H9 (cell line): Measurements from ENCODE around the gene GALNT9. TPM values are rescaled to one million over a fixed set of nuclear protein-coding genes. Genes with fewer than 3 reads are reported as not detected.

Experiments used
- DNase-seq: peaks from one replicate; pipeline ENCODE4 v3.0.0-alpha.2; 2017
- H2AFZ ChIP-seq: one replicate; pipeline ENCODE4 v1.6.1; 2013; ENCODE audit warnings: mild to moderate bottlenecking, low read length, control low read depth, moderate library complexity
- H2AK5ac ChIP-seq: 2 replicates; pipeline ENCODE4 v1.6.1; 2013; ENCODE audit warnings: low read length, control low read depth, mixed read lengths; ENCODE audit not compliant: insufficient read length
- H2BK120ac ChIP-seq: one replicate; pipeline ENCODE4 v1.6.1; 2013; ENCODE audit warnings: low read depth, mild to moderate bottlenecking, low read length, control low read depth, inconsistent platforms; ENCODE audit not compliant: poor library complexity, severe bottlenecking
- H2BK12ac ChIP-seq: 2 replicates; pipeline ENCODE4 v1.6.1; 2013; ENCODE audit warnings: low read length, control low read depth, mixed read lengths, low read depth; ENCODE audit not compliant: insufficient read length
- H2BK15ac ChIP-seq: 2 replicates; pipeline ENCODE4 v1.6.1; 2013; ENCODE audit warnings: low read depth, low read length, control low read depth
- H2BK20ac ChIP-seq: one replicate; pipeline ENCODE4 v1.6.1; 2013; ENCODE audit warnings: low read depth, mild to moderate bottlenecking, low read length, control low read depth, inconsistent platforms; ENCODE audit not compliant: poor library complexity, severe bottlenecking
- H2BK5ac ChIP-seq: 2 replicates; pipeline ENCODE4 v1.6.1; 2013; ENCODE audit warnings: low read length, control low read depth, mixed read lengths; ENCODE audit not compliant: insufficient read length
- H3K14ac ChIP-seq: 2 replicates; pipeline ENCODE4 v1.6.1; 2013; ENCODE audit warnings: low read length, control low read depth; ENCODE audit not compliant: insufficient read depth
- H3K18ac ChIP-seq: 2 replicates; pipeline ENCODE4 v1.6.1; 2013; ENCODE audit warnings: low read depth, mild to moderate bottlenecking, mixed read lengths, low read length, control low read depth; ENCODE audit not compliant: insufficient read length
- H3K23ac ChIP-seq: 2 replicates; pipeline ENCODE4 v1.6.1; 2013; ENCODE audit warnings: low read length, control low read depth, mixed read lengths, low read depth; ENCODE audit not compliant: insufficient read length
- H3K23me2 ChIP-seq: 2 replicates; pipeline ENCODE4 v1.6.1; 2013; ENCODE audit warnings: low read depth, mild to moderate bottlenecking, mixed read lengths, low read length, control low read depth; ENCODE audit not compliant: insufficient read length, poor library complexity, severe bottlenecking
- H3K27ac ChIP-seq: 2 replicates; pipeline ENCODE4 v1.5.1; 2013; ENCODE audit warnings: low read length, control low read depth, mixed read lengths, low read depth; ENCODE audit not compliant: insufficient read length
- H3K27me3 ChIP-seq: 2 replicates; pipeline ENCODE4 v1.6.1; 2013; ENCODE audit warnings: low read length, control low read depth, inconsistent platforms; ENCODE audit not compliant: insufficient read depth
- H3K4ac ChIP-seq: 2 replicates; pipeline ENCODE4 v1.6.1; 2013; ENCODE audit warnings: low read depth, mild to moderate bottlenecking, control low read depth, inconsistent platforms, low read length, moderate library complexity
- H3K4me1 ChIP-seq: 2 replicates; pipeline ENCODE4 v1.6.1; 2013; ENCODE audit warnings: low read length, control low read depth, inconsistent platforms; ENCODE audit not compliant: insufficient read depth
- H3K4me2 ChIP-seq: 2 replicates; pipeline ENCODE4 v1.6.1; 2013; ENCODE audit warnings: low read length, control low read depth, mixed read lengths; ENCODE audit not compliant: insufficient read length, insufficient read depth
- H3K56ac ChIP-seq: 2 replicates; pipeline ENCODE4 v1.6.1; 2013; ENCODE audit warnings: low read depth, mild to moderate bottlenecking, mixed read lengths, low read length, control low read depth; ENCODE audit not compliant: insufficient read length
- H3K79me1 ChIP-seq: 2 replicates; pipeline ENCODE4 v1.6.1; 2013; ENCODE audit warnings: low read depth, mild to moderate bottlenecking, moderate library complexity, low read length, control low read depth, inconsistent platforms; ENCODE audit not compliant: insufficient read depth, poor library complexity, severe bottlenecking
- H3K79me2 ChIP-seq: 2 replicates; pipeline ENCODE4 v1.6.1; 2013; ENCODE audit warnings: low read length, control low read depth, inconsistent platforms; ENCODE audit not compliant: insufficient read depth
- H3K9ac ChIP-seq: 2 replicates; pipeline ENCODE4 v1.6.1; 2013; ENCODE audit warnings: low read length, control low read depth, mixed read lengths; ENCODE audit not compliant: insufficient read length; ENCODE audit errors: extremely low read depth
- H3K9me3 ChIP-seq: one replicate; pipeline ENCODE4 v1.6.1; 2013; ENCODE audit warnings: low read depth, low read length, inconsistent platforms; ENCODE audit not compliant: control insufficient read depth
- H3T11ph ChIP-seq: one replicate; pipeline ENCODE4 v1.6.1; 2013; ENCODE audit warnings: mild to moderate bottlenecking, low read length, control low read depth, inconsistent platforms
- H4K20me1 ChIP-seq: one replicate; pipeline ENCODE4 v1.6.1; 2013; ENCODE audit not compliant: control insufficient read depth, insufficient read length, insufficient read depth
- H4K5ac ChIP-seq: 2 replicates; pipeline ENCODE4 v1.6.1; 2013; ENCODE audit warnings: low read depth, mild to moderate bottlenecking, mixed read lengths, low read length, control low read depth; ENCODE audit not compliant: insufficient read length
- H4K8ac ChIP-seq: replicated peaks from 2 replicates; pipeline ENCODE4 v1.6.1; 2013; ENCODE audit warnings: low read length, control low read depth, mixed read lengths, low read depth; ENCODE audit not compliant: insufficient read length
- H4K91ac ChIP-seq: 2 replicates; pipeline ENCODE4 v1.6.1; 2013; ENCODE audit warnings: low read depth, mild to moderate bottlenecking, moderate library complexity, mixed read lengths, low read length, control low read depth; ENCODE audit not compliant: insufficient read length
- H3K27ac Mint-ChIP-seq, 3 experiments: 2 replicates in 2 of 3; 3 replicates in 1 of 3; pipeline ENCODE4 v1.8.0; 2020 to 2021; ENCODE audit warnings: mixed read lengths in 3 of 3, mild to moderate bottlenecking in 1 of 3, moderate library complexity in 1 of 3
- H3K27me3 Mint-ChIP-seq: 2 replicates; pipeline ENCODE4 v1.8.0; 2021; ENCODE audit warnings: low read depth, mild to moderate bottlenecking, moderate library complexity, mixed read lengths
- H3K36me3 Mint-ChIP-seq, 3 experiments: 2 replicates in 2 of 3; 3 replicates in 1 of 3; pipeline ENCODE4 v1.8.0; 2020 to 2021; ENCODE audit warnings: low read depth in 3 of 3, mixed read lengths in 3 of 3; ENCODE audit not compliant: insufficient read depth in 1 of 3
- H3K4me1 Mint-ChIP-seq, 2 experiments: 2 replicates each; pipeline ENCODE4 v1.8.0; 2020; ENCODE audit warnings: mixed read lengths in 2 of 2
- H3K4me3 Mint-ChIP-seq, 2 experiments: 2 replicates in 1 of 2; 3 replicates in 1 of 2; pipeline ENCODE4 v1.8.0; 2020 to 2021; ENCODE audit warnings: mild to moderate bottlenecking in 2 of 2, mixed read lengths in 2 of 2, moderate library complexity in 1 of 2
- H3K9me3 Mint-ChIP-seq, 2 experiments: 2 replicates in 1 of 2; 3 replicates in 1 of 2; pipeline ENCODE4 v1.8.0; 2020; ENCODE audit warnings: mild to moderate bottlenecking in 2 of 2, mixed read lengths in 2 of 2, moderate library complexity in 1 of 2
- CTCF ChIP-seq: fragments of 200-600 bp; sonication (generic); conservative IDR thresholded peaks from 3 replicates; pipeline ENCODE4 v1.8.0; 2021; ENCODE audit warnings: antibody characterized with exemption, mild to moderate bottlenecking
- WGBS: extraction: QIAGEN DNeasy Blood & Tissue Kit; methylation state at CpG from one replicate; pipeline ENCODE4 v1.1.7; 2013; ENCODE audit warnings: missing lambda C conversion rate, low lambda C conversion rate, mixed read lengths; ENCODE audit not compliant: insufficient read length; ENCODE audit errors: extremely low coverage; 5-methylcytosine and 5-hydroxymethylcytosine counted together
- total RNA-seq: library from RNA; stranded (reverse); gene quantifications from 2 replicates; pipeline ENCODE4 v1.2.1, GENCODE V29; 2021

The GALNT9 gene
- total RNA-seq, 1 experiment from 2014 or later = 0.35 TPM

GRCh38 chr12:132228476-132229192, 100.8 kb downstream of the GALNT9 start:
- Histone ChIP-seq H3T11ph (no peak overlapping the region), H3K9me3 (no peaks in the 10 kb centered on the region), H2BK120ac (no peak overlapping the region), H4K20me1 (no peaks in the 10 kb centered on the region), H3K27me3 (no peaks in the 10 kb centered on the region; the same call in 1 of the 2 replicates), H3K79me1 (no peaks in the 10 kb centered on the region), H4K8ac (no peak overlapping the region), H4K5ac (no peak overlapping the region), H2BK20ac (no peak overlapping the region), H4K91ac (no peak overlapping the region), H2AFZ (no peak overlapping the region), H3K18ac (no peak overlapping the region), H3K4ac (no peak overlapping the region), H3K4me2 (no peak overlapping the region), H3K23me2 (no peaks in the 10 kb centered on the region), H3K27ac (no peak overlapping the region), H3K14ac (no peak overlapping the region; the same call in 1 of the 2 replicates), H2BK12ac (no peak overlapping the region), H3K56ac (no peak overlapping the region), H3K23ac (no peak overlapping the region), H3K9ac (no peak overlapping the region), H2BK15ac (no peak overlapping the region), H3K79me2 (no peaks in the 10 kb centered on the region), H2BK5ac (no peak overlapping the region), H2AK5ac (no peak overlapping the region), H3K4me1 (no peaks in the 10 kb centered on the region)
- H3K36me3 Mint-ChIP-seq = no peaks in the 10 kb centered on the region
- no peaks in the 10 kb centered on the region for H3K4me1 Mint-ChIP-seq
- H3K4me3 Mint-ChIP-seq = no peak overlapping the region
- H3K9me3 Mint-ChIP-seq = peaks cover 0 to 3% of the 10 kb centered on the region in 2 experiments; a peak in 2 of 5 replicates
- DNase-seq = no peak
- WGBS = no CpG with 5 or more reads among the region's 28 CpGs
- no peak for TF ChIP-seq CTCF
- H3K27ac Mint-ChIP-seq = no peak overlapping the region
- peaks cover 10% of the 10 kb centered on the region for H3K27me3 Mint-ChIP-seq
